ENCODE measurements around the gene CDKN2C. TPM values are rescaled to one million over a fixed set of nuclear protein-coding genes. Genes with fewer than 3 reads are reported as not detected.
"Not testable (repeated sequence)": the region's sequence is repeated elsewhere in the genome, so short reads cannot be mapped to it uniquely, and the experiment has no call there.

Gene CDKN2C
- total RNA-seq, 3 donors from 2014 or later, result 4.4 to 20.7 (median 14.8) TPM

- H3K36me3 ChIP-seq (ENCODE audit: low read depth), result no peaks in the 10 kb centered on the region
- DNase-seq, result no peak
- no peaks in the 10 kb centered on the region for H3K9me3 ChIP-seq
- H3K4me3 ChIP-seq, result no peak overlapping the region
- intact Hi-C loops (cut with DNase I, micrococcal nuclease), result no loop called here
- H3K4me1 ChIP-seq (ENCODE audit: low read depth), result no peaks in the 10 kb centered on the region
- no peak for TF ChIP-seq CTCF (IDR thresholded peaks at IDR 0.05)
- no peak for ATAC-seq
Observed at GRCh38 chr1:50940291-50940690, 29.8 kb upstream of the CDKN2C start.

- TF ChIP-seq CTCF (IDR thresholded peaks at IDR 0.05), result no peak
- no peaks in the 10 kb centered on the region for H3K9me3 ChIP-seq
- H3K4me1 ChIP-seq (ENCODE audit: low read depth), result no peaks in the 10 kb centered on the region
- H3K4me3 ChIP-seq, result no peak overlapping the region
- H3K36me3 ChIP-seq (ENCODE audit: low read depth), result no peaks in the 10 kb centered on the region
- DNase-seq (no peak), ATAC-seq (no peak)
- intact Hi-C loops (cut with DNase I, micrococcal nuclease), result no loop called here
Observed at GRCh38 chr1:50942334-50942733, 27.7 kb upstream of the CDKN2C start.

- DNase-seq (no peak), ATAC-seq (no peak)
- no peaks in the 10 kb centered on the region for H3K9me3 ChIP-seq
- H3K36me3 ChIP-seq (ENCODE audit: low read depth), result no peaks in the 10 kb centered on the region
- peaks cover 2% of the 10 kb centered on the region for H3K4me1 ChIP-seq (ENCODE audit: low read depth)
- H3K4me3 ChIP-seq, result no peak overlapping the region
- TF ChIP-seq CTCF (IDR thresholded peaks at IDR 0.05), result no peak
- intact Hi-C loops (cut with DNase I, micrococcal nuclease), result no loop called here
Observed at GRCh38 chr1:50949286-50949982, 20.6 kb upstream of the CDKN2C start.

GRCh38 chr1:50950396-50950795 lies 19.6 kb upstream of the CDKN2C start:
- DNase-seq, result no peak
- H3K4me1 ChIP-seq (ENCODE audit: low read depth), result peaks cover 2% of the 10 kb centered on the region
- TF ChIP-seq CTCF (IDR thresholded peaks at IDR 0.05), result no peak
- no peaks in the 10 kb centered on the region for H3K9me3 ChIP-seq
- no peaks in the 10 kb centered on the region for H3K36me3 ChIP-seq (ENCODE audit: low read depth)
- no peak overlapping the region for H3K4me3 ChIP-seq
- ATAC-seq, result peak; percentile 69
- intact Hi-C loops (cut with DNase I, micrococcal nuclease), result no loop called here

GRCh38 chr1:50952566-50952965 lies 17.5 kb upstream of the CDKN2C start:
- H3K4me3 ChIP-seq; intact Hi-C loops (cut with DNase I, micrococcal nuclease); H3K36me3 ChIP-seq (ENCODE audit: low read depth); ATAC-seq; H3K4me1 ChIP-seq (ENCODE audit: low read depth); DNase-seq; H3K9me3 ChIP-seq: not testable (repeated sequence)

GRCh38 chr1:50955116-50955515 lies 14.9 kb upstream of the CDKN2C start:
- Histone ChIP-seq H3K4me3 (no peak overlapping the region), H3K9me3 (no peaks in the 10 kb centered on the region), H3K4me1 (ENCODE audit: low read depth) (peaks cover 10% of the 10 kb centered on the region), H3K36me3 (ENCODE audit: low read depth) (no peaks in the 10 kb centered on the region)
- ATAC-seq, result no peak
- no peak for DNase-seq
- no peak for TF ChIP-seq CTCF (IDR thresholded peaks at IDR 0.05)
- intact Hi-C loops (cut with DNase I, micrococcal nuclease), result no loop called here
